ENCODE data around the gene TBCEL.
"Not testable (repeated sequence)": the region's sequence is repeated elsewhere in the genome, so short reads cannot be mapped to it uniquely, and the experiment has no call there.

Gene TBCEL

GRCh38 chr11:121023848-121024751 lies at the start of gene TBCEL:
Gene TBCEL (plus strand): TSS chr11:121024102. CDS start chr11:121045691, 21,589 bp downstream.
- no peak for DNase-seq

GRCh38 chr11:120974466-120974865 lies 49.4 kb upstream of the TBCEL start:
- DNase-seq, result no peak

- no peak for DNase-seq
Observed at GRCh38 chr11:120974965-120975364, 48.9 kb upstream of the TBCEL start.

GRCh38 chr11:120977266-120978137 lies 46.4 kb upstream of the TBCEL start:
- DNase-seq, result no peak

GRCh38 chr11:120978701-120979100 lies 45.2 kb upstream of the TBCEL start:
- no peak for DNase-seq

GRCh38 chr11:120985718-120986569 lies 38.0 kb upstream of the TBCEL start:
- no peak for DNase-seq

- DNase-seq, result no peak
Observed at GRCh38 chr11:120988603-120989002, 35.3 kb upstream of the TBCEL start.

- no peak for DNase-seq
Observed at GRCh38 chr11:120991830-120992686, 31.8 kb upstream of the TBCEL start.

- no peak for DNase-seq
Observed at GRCh38 chr11:120994091-120994859, 29.6 kb upstream of the TBCEL start.

- no peak for DNase-seq
Observed at GRCh38 chr11:120995184-120995583, 28.7 kb upstream of the TBCEL start.

- DNase-seq, result no peak
Observed at GRCh38 chr11:120996973-120997372, 26.9 kb upstream of the TBCEL start.

GRCh38 chr11:120998581-120998980 lies 25.3 kb upstream of the TBCEL start:
- DNase-seq, result no peak

GRCh38 chr11:121004206-121004840 lies 19.6 kb upstream of the TBCEL start:
- no peak for DNase-seq

- DNase-seq, result no peak
Observed at GRCh38 chr11:121006922-121007321, 17.0 kb upstream of the TBCEL start.

GRCh38 chr11:121008551-121008950 lies 15.4 kb upstream of the TBCEL start:
- DNase-seq, result no peak

- DNase-seq, result no peak
Observed at GRCh38 chr11:121012091-121012490, 11.8 kb upstream of the TBCEL start.

GRCh38 chr11:121018746-121019145 lies 5.2 kb upstream of the TBCEL start:
- DNase-seq, result no peak

GRCh38 chr11:121021718-121022117 lies 2.2 kb upstream of the TBCEL start:
- DNase-seq, result not testable (repeated sequence)

- DNase-seq, result no peak
Observed at GRCh38 chr11:121024989-121025388, 1.1 kb downstream of the TBCEL start.

- DNase-seq, result no peak
Observed at GRCh38 chr11:121029153-121029552, 5.3 kb downstream of the TBCEL start.
